H1 (cell line): ENCODE measurements around the gene CAST. TPM values are rescaled to one million over a fixed set of nuclear protein-coding genes. Genes with fewer than 3 reads are reported as not detected.

Source experiments
- GABPA ChIP-seq: IDR thresholded peaks from 2 replicates; pipeline ENCODE4 v1.6.1; 2011; ENCODE audit warnings: mild to moderate bottlenecking, low read length, moderate library complexity, borderline replicate concordance; ENCODE audit not compliant: insufficient read depth
- KDM1A ChIP-seq: fragments of 200-600, 300-600 bp; sonication (generic); IDR thresholded peaks from 2 replicates; pipeline ENCODE4 v1.7.1; 2016; ENCODE audit warnings: mild to moderate bottlenecking, low read length, borderline replicate concordance
- POLR2AphosphoS5 ChIP-seq: IDR thresholded peaks from 2 replicates; pipeline ENCODE4 v1.6.1; 2011; ENCODE audit warnings: low read depth, low read length
- SRF ChIP-seq: IDR thresholded peaks from 2 replicates; pipeline ENCODE4 v1.6.1; 2011; ENCODE audit warnings: mild to moderate bottlenecking, low read depth, low read length, moderate library complexity
- polyA plus RNA-seq, 7 experiments: library from polyadenylated mRNA; depleted of rRNA in 3 of 7; stranded (reverse) in 5 of 7; unstranded in 2 of 7; fragments of >200 nt in 5 of 7; fragments of 200-250 nt in 2 of 7; gene quantifications; 1 replicate in 5 of 7; 2 replicates in 1 of 7; 4 replicates in 1 of 7; pipeline versions ENCODE4 v1.2.1 to v1.2.3, GENCODE V29; 2011 to 2013; ENCODE audit warnings: missing spikeins in 2 of 7, mixed read lengths in 2 of 7
- total RNA-seq: library from RNA; stranded (reverse); fragmentation: NEBNext Ultra II Directional; extraction: Animal tissue kit (Norgen Biotek cat#: 25700); gene quantifications from 2 replicates; pipeline ENCODE4 v1.2.1, GENCODE V29; 2021

Gene CAST
- total and polyA plus RNA-seq, 2 of the 8 experiments (the other 6 are each of a cell fraction or from before 2014, with no cell fraction given) = 9.0 to 48.2 TPM

DNA sequence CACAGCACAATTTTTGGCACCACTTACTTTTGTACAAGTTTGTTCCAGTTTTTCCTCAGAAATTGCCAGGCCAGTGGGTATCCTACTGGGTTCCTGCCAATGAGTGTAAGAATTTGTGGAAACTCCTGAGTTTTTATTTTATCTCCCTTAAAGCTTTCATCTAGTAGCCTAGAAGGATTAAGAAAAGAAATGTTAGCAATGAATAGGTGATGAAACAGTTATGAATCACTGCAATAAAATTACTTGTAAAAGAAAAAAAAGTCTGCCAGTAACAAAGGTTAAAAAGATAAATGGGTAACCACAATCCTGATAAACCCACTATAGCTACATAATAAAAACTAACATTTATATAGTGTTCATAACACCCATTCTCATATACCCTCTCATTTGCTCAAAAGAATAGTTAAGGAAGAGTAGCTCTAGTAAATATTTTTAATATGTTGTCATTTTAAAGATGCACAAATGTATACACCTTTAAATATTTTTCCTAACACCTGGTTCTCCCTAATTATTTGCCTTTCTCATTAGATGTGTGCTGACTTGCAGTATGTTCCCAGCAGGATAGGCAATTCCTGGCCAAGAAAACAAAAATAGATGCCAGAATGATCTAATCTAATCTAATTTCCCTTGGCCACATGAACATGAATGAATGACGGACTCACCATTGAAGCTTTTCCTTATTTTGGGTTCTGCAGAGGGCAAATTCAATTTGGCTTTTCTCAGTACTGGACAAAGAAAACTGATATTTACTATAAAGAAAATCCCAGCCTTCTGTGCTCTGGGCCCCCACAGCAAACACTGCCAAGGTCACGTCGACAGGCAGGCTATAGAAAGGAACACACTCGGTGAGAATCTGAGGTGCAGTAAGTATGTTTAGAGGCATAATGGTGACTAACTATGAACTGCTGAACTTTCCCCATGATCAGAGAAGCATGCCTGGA, 119.1 kb downstream of the CAST start (continued):
- TF ChIP-seq SRF (no peak), KDM1A (no peak), GABPA (no peak), POLR2AphosphoS5 (no peak)
